Natural killer cell (primary cell): ENCODE measurements around the gene ARL6IP4. TPM values are rescaled to one million over a fixed set of nuclear protein-coding genes. Genes with fewer than 3 reads are reported as not detected.

Experiments
- ATAC-seq, 3 donors: fragments of 150-1000 bp in 2 of 3; fragments of 200-7000 bp in 1 of 3; cut with Tn5 transposase; 1 replicate in 1 of 3; 2 replicates in 2 of 3; pipeline ENCODE4 v1.10.0; 2021; ENCODE audit warnings: mild to moderate bottlenecking in 2 of 3, moderate library complexity in 2 of 3
- DNase-seq, 2 donors: peaks; one replicate each; pipeline versions ENCODE4 v3.0.0 to v3.0.0-alpha.2; 2013 to 2021; ENCODE audit warnings: mixed read lengths in 1 of 2
- H3K27ac ChIP-seq: one replicate; pipeline ENCODE4 v1.5.1; 2013; ENCODE audit warnings: mild to moderate bottlenecking, low read length
- H3K27me3 ChIP-seq: one replicate; pipeline ENCODE4 v1.6.1; 2013; ENCODE audit warnings: low read length; ENCODE audit not compliant: control insufficient read depth, insufficient read depth
- H3K36me3 ChIP-seq: one replicate; pipeline ENCODE4 v1.6.1; 2013; ENCODE audit warnings: low read length; ENCODE audit not compliant: control insufficient read depth, insufficient read depth
- H3K4me1 ChIP-seq: one replicate; pipeline ENCODE4 v1.6.1; 2013; ENCODE audit warnings: low read length; ENCODE audit not compliant: control insufficient read depth, insufficient read depth
- H3K4me3 ChIP-seq: one replicate; pipeline ENCODE4 v1.5.1; 2013; ENCODE audit warnings: low read length
- H3K9me3 ChIP-seq: one replicate; pipeline ENCODE4 v1.6.1; 2013; ENCODE audit warnings: low read length; ENCODE audit not compliant: control insufficient read depth, insufficient read depth
- H3K27ac Mint-ChIP-seq, 2 donors: one replicate each; pipeline ENCODE4 v1.8.0; 2022; ENCODE audit warnings: mild to moderate bottlenecking in 2 of 2, mixed read lengths in 2 of 2, moderate library complexity in 1 of 2
- H3K27me3 Mint-ChIP-seq, 2 donors: one replicate each; pipeline ENCODE4 v1.8.0; 2022; ENCODE audit warnings: low read depth in 2 of 2, mixed read lengths in 2 of 2
- H3K36me3 Mint-ChIP-seq: one replicate; pipeline ENCODE4 v1.8.0; 2022; ENCODE audit warnings: mixed read lengths
- H3K4me1 Mint-ChIP-seq, 2 donors: one replicate each; pipeline ENCODE4 v1.8.0; 2022; ENCODE audit warnings: mixed read lengths in 2 of 2
- H3K4me3 Mint-ChIP-seq: one replicate; pipeline ENCODE4 v1.8.0; 2022; ENCODE audit warnings: mild to moderate bottlenecking, moderate library complexity, mixed read lengths
- H3K9me3 Mint-ChIP-seq, 2 donors: one replicate each; pipeline ENCODE4 v1.8.0; 2022; ENCODE audit warnings: mixed read lengths in 2 of 2
- CTCF ChIP-seq: fragments of 200-600 bp; IDR thresholded peaks from one replicate; pipeline ENCODE4 v1.8.0; 2022; ENCODE audit warnings: antibody characterized with exemption
- WGBS: methylation state at CpG from one replicate; pipeline ENCODE4 v1.1.7; 2013; ENCODE audit warnings: missing lambda C conversion rate; ENCODE audit not compliant: insufficient coverage; 5-methylcytosine and 5-hydroxymethylcytosine counted together
- intact Hi-C: fragments of 100-400 bp; cut with micrococcal nuclease; formaldehyde crosslinking; loops from one replicate; pipeline ENCODE4 v1.14.2; 2022
- total RNA-seq, 4 donors: library from RNA; stranded (reverse); fragments of 120-200 nt in 1 of 4; gene quantifications; one replicate each; pipeline versions ENCODE4 v1.2.3 to v1.2.4, GENCODE V29; 2013 to 2022

ARL6IP4 gene
- total RNA-seq, 3 donors from 2014 or later (not counting 1 experiment from before 2014, with no cell fraction given), result 97.2 to 136 (median 116) TPM

- Histone ChIP-seq H3K9me3 (no peaks in the 10 kb centered on the region), H3K4me3 (no peak overlapping the region), H3K27me3 (no peaks in the 10 kb centered on the region), H3K4me1 (peaks cover 16% of the 10 kb centered on the region), H3K36me3 (no peaks in the 10 kb centered on the region), H3K27ac (no peak overlapping the region)
- intact Hi-C loops, result no loop called here
- DNase-seq (no peak), ATAC-seq (no peak)
- H3K36me3 Mint-ChIP-seq, result no peaks in the 10 kb centered on the region
- no peak for TF ChIP-seq CTCF
- H3K4me3 Mint-ChIP-seq, result no peak overlapping the region
- peaks cover 4 to 7% of the 10 kb centered on the region in 2 donors for H3K4me1 Mint-ChIP-seq
- no peaks in the 10 kb centered on the region for H3K9me3 Mint-ChIP-seq
- H3K27ac Mint-ChIP-seq, result no peak overlapping the region
- whole genome bisulfite sequencing, result 98% methylated on average over 2 of the region's 2 CpGs
- H3K27me3 Mint-ChIP-seq, result no peaks in the 10 kb centered on the region
Observed at GRCh38 chr12:122968104-122968503, 12.4 kb upstream of the ARL6IP4 start.

DNA sequence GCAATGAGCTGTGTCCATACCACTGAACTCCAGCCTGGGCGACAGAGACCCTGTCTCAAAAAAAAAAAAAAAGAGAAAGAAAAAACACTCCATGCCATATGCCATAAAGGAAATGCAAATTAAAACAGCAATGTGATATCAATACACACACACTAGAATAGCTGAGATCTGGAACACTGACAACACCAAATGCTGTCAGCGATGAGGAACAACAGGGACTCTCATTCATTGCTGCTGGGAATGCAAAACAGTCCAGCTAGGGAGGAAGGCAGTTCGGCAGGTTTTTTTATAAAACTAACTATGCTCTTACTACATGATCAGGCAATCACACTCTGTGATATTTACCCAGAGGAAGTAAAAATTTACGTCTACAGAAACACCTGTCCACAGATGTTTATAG is 10.8 kb upstream of the ARL6IP4 start:
- Mint-ChIP-seq H3K9me3 (no peaks in the 10 kb centered on the region), H3K36me3 (no peaks in the 10 kb centered on the region), H3K27me3 (no peaks in the 10 kb centered on the region), H3K27ac (no peak overlapping the region), H3K4me3 (no peak overlapping the region), H3K4me1 (peaks cover 8 to 13% of the 10 kb centered on the region in 2 donors)
- peaks cover 25% of the 10 kb centered on the region for H3K4me1 ChIP-seq
- no peaks in the 10 kb centered on the region for H3K36me3 ChIP-seq
- H3K4me3 ChIP-seq, result no peak overlapping the region
- no peak for TF ChIP-seq CTCF
- ATAC-seq (no peak), DNase-seq (no peak)
- H3K9me3 ChIP-seq, result no peaks in the 10 kb centered on the region
- intact Hi-C loops, result no loop called here
- H3K27ac ChIP-seq, result no peak overlapping the region
- 78% methylated on average over 3 of the region's 4 CpGs for WGBS
- no peaks in the 10 kb centered on the region for H3K27me3 ChIP-seq

DNA sequence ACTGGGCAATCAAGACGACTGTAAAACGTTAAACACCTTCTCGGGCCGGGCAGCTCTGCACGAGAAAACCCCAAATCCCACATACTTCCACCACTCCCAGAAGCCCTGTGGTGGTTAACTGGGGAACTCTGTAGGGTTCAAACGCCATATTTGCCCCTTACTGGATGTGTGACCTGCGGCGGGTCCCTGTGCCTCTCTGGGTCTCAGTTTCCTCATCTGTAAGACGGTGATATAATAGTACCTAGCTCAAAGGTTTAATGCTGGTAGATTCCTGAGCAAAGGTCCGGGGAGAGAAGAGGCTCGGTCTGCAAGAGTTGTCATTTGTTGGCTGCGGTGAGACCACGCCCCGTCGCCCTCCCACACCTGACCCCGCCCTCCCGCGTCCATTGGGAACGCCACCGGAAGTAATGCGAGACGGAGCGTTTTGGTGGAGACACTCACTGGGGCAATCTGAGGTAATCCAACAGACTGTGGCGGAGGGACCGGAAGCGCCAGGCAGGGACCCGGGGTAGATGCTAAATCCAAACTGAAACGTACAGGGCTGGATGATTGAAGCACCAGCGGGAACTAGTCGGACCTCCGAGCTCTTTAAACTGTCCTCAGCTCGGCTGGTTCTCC is 6.1 kb upstream of the ARL6IP4 start:
- Mint-ChIP-seq H3K27ac (peak overlapping the region; percentile 97), H3K9me3 (no peaks in the 10 kb centered on the region), H3K4me3 (peak overlapping the region; percentile 95), H3K4me1 (peaks cover 4 to 23% of the 10 kb centered on the region in 2 donors), H3K36me3 (no peaks in the 10 kb centered on the region), H3K27me3 (no peaks in the 10 kb centered on the region)
- DNase-seq (peak; percentile 97 to 99), ATAC-seq (peak; percentile 82 to 94 (median 86))
- peak overlapping the region; percentile 98 for H3K27ac ChIP-seq
- WGBS, result 0% methylated on average over 32 of the region's 32 CpGs
- H3K36me3 ChIP-seq, result peaks cover 2% of the 10 kb centered on the region
- H3K27me3 ChIP-seq, result no peaks in the 10 kb centered on the region
- H3K9me3 ChIP-seq, result no peaks in the 10 kb centered on the region
- peak overlapping the region; percentile 93 for H3K4me3 ChIP-seq
- intact Hi-C loops, result loop anchor here (2.0 kb wide), 1 partner anchor 258 kb away; the partner anchor contains the start of genes MPHOSPH9 and MTRFR
- no peak for TF ChIP-seq CTCF
- H3K4me1 ChIP-seq, result peaks cover 35% of the 10 kb centered on the region
